ENCODE data around the gene SLC34A2.

The SLC34A2 gene

DNA sequence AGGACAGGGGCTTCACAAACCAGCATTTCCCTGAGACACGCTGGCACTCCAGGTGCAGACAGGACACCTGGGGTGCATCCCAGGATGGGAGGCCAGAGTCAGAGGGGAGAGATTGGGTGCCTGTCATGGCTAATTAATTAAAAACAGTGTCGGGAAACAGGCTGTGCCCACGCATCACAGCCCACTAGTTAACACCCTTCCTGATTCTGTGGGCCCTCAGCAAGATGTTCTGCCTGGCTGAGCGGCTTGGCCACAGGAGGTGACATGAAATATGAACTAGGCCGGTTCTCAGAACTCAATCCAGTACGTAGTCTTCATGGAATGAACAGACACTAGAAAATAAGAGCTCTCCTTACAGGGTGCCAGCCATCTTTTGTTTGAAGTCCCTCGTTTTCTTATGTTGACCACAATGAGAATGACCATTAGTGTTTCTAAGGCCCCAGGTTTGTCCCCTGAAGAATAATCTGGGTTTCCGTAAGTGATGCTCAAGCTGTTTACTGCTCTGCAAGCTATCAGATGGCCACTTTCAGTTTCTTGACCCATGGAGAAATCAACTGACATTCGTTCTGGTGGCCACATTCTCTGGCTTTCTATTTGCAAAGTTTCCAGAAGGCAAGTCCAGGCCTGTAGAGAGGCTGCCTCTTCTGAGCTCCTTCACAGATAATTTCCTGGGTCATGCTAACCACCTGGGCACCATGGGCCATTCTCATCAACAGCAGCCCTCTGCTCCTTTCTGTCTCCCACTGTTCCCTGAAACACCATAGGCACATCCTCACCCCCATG lies 72.3 kb downstream of the SLC34A2 start:
- no peak for DNase-seq

All from NCI-H526 treated with DMSO at 0.1 percent for 48 hours (cell line).